ENCODE measurements around the gene TAF8.

DNA sequence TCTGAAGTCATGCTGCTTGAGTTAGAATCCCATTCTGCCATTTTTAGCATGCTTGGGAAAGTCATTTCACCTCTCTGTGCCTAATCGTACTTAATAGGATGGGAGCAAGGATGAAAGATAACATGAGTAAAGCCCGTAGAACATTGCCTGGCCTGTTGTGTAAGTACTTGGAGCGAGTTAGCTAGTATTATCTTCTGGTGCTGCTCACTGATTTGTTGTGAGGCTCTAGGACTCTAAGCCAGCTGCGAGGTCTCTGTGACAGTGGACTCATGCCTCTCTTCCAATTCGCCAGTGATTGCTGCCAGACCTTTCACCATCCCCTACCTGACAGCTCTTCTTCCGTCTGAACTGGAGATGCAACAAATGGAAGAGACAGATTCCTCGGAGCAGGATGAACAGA, 17.8 kb downstream of the TAF8 start:
- TF ChIP-seq, protein P1, sequence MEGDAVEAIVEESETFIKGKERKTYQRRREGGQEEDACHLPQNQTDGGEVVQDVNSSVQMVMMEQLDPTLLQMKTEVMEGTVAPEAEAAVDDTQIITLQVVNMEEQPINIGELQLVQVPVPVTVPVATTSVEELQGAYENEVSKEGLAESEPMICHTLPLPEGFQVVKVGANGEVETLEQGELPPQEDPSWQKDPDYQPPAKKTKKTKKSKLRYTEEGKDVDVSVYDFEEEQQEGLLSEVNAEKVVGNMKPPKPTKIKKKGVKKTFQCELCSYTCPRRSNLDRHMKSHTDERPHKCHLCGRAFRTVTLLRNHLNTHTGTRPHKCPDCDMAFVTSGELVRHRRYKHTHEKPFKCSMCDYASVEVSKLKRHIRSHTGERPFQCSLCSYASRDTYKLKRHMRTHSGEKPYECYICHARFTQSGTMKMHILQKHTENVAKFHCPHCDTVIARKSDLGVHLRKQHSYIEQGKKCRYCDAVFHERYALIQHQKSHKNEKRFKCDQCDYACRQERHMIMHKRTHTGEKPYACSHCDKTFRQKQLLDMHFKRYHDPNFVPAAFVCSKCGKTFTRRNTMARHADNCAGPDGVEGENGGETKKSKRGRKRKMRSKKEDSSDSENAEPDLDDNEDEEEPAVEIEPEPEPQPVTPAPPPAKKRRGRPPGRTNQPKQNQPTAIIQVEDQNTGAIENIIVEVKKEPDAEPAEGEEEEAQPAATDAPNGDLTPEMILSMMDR (IDR thresholded peaks at IDR 0.05) = no peak
- TF ChIP-seq POLR2AphosphoS5 (IDR thresholded peaks at IDR 0.05) = no peak
